Measurements from ENCODE around the gene MAP2K2. TPM values are rescaled to one million over a fixed set of nuclear protein-coding genes. Genes with fewer than 3 reads are reported as not detected.

MAP2K2 gene
- polyA plus RNA-seq, 1 donor from 2014 or later: 95.5 TPM

DNA sequence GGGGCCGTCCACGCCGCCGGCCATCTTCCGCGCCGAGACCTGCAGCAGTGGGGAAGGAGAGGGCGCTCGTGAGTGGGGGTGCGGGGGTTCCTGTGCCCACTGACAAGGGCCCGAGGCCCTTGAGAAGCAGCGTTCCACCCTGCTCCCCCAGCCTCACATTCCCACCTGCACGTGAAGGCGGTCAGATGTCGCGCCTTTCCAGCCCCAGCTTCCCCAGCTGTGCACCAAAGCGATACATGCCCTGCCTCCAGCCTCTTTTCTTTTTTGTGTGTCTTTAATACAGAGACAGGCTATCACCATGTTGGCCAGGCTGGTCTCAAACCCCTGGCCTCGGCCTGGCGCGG is 68.7 kb downstream of the MAP2K2 start:
- no peaks in the 10 kb centered on the region for H4K20me1 ChIP-seq (ENCODE audit: insufficient read depth)
- no peaks in the 10 kb centered on the region for H3K79me2 ChIP-seq (replicated peaks; ENCODE audit: insufficient read depth, low read length)
- no peaks in the 10 kb centered on the region for H3K36me3 ChIP-seq (ENCODE audit: insufficient read depth, low read length)
- no peak overlapping the region for H3K4me2 ChIP-seq (ENCODE audit: low read length)
- H3K9me2 ChIP-seq (ENCODE audit: insufficient read depth, low read length): no peaks in the 10 kb centered on the region
- H3K4me3 ChIP-seq (ENCODE audit: low read length): no peak overlapping the region
- H3F3A ChIP-seq (ENCODE audit: insufficient read depth, low read length, poor library complexity, severe bottlenecking): no peaks in the 10 kb centered on the region
- H2AFZ ChIP-seq (ENCODE audit: low read depth, low read length): no peak overlapping the region
- H3K9ac ChIP-seq (ENCODE audit: low read length): no peak overlapping the region
- TF ChIP-seq POLR2AphosphoS5 (IDR thresholded peaks at IDR 0.05) (no peak), MXI1 (conservative IDR thresholded peaks at IDR 0.05; ENCODE audit: poor library complexity, severe bottlenecking) (no peak), EP300 (conservative IDR thresholded peaks at IDR 0.05; ENCODE audit: poor library complexity, severe bottlenecking) (no peak), SMC3 (conservative IDR thresholded peaks at IDR 0.05; ENCODE audit: poor library complexity) (no peak), EZH2 (IDR thresholded peaks at IDR 0.05; ENCODE audit: borderline replicate concordance, insufficient read depth, low read length, poor library complexity, severe bottlenecking) (no peak), TAF1 (IDR thresholded peaks at IDR 0.05; ENCODE audit: low read depth) (no peak), RAD21 (conservative IDR thresholded peaks at IDR 0.05) (no peak)
- TF ChIP-seq, protein P1, sequence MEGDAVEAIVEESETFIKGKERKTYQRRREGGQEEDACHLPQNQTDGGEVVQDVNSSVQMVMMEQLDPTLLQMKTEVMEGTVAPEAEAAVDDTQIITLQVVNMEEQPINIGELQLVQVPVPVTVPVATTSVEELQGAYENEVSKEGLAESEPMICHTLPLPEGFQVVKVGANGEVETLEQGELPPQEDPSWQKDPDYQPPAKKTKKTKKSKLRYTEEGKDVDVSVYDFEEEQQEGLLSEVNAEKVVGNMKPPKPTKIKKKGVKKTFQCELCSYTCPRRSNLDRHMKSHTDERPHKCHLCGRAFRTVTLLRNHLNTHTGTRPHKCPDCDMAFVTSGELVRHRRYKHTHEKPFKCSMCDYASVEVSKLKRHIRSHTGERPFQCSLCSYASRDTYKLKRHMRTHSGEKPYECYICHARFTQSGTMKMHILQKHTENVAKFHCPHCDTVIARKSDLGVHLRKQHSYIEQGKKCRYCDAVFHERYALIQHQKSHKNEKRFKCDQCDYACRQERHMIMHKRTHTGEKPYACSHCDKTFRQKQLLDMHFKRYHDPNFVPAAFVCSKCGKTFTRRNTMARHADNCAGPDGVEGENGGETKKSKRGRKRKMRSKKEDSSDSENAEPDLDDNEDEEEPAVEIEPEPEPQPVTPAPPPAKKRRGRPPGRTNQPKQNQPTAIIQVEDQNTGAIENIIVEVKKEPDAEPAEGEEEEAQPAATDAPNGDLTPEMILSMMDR (IDR thresholded peaks at IDR 0.05; ENCODE audit: poor library complexity, severe bottlenecking): no peak
- TF ChIP-seq, protein P2, sequence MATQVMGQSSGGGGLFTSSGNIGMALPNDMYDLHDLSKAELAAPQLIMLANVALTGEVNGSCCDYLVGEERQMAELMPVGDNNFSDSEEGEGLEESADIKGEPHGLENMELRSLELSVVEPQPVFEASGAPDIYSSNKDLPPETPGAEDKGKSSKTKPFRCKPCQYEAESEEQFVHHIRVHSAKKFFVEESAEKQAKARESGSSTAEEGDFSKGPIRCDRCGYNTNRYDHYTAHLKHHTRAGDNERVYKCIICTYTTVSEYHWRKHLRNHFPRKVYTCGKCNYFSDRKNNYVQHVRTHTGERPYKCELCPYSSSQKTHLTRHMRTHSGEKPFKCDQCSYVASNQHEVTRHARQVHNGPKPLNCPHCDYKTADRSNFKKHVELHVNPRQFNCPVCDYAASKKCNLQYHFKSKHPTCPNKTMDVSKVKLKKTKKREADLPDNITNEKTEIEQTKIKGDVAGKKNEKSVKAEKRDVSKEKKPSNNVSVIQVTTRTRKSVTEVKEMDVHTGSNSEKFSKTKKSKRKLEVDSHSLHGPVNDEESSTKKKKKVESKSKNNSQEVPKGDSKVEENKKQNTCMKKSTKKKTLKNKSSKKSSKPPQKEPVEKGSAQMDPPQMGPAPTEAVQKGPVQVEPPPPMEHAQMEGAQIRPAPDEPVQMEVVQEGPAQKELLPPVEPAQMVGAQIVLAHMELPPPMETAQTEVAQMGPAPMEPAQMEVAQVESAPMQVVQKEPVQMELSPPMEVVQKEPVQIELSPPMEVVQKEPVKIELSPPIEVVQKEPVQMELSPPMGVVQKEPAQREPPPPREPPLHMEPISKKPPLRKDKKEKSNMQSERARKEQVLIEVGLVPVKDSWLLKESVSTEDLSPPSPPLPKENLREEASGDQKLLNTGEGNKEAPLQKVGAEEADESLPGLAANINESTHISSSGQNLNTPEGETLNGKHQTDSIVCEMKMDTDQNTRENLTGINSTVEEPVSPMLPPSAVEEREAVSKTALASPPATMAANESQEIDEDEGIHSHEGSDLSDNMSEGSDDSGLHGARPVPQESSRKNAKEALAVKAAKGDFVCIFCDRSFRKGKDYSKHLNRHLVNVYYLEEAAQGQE (IDR thresholded peaks at IDR 0.05; ENCODE audit: borderline replicate concordance): no peak
- H3K27ac ChIP-seq (ENCODE audit: low read length): no peak overlapping the region
- H3K9me3 ChIP-seq (ENCODE audit: low read length): no peaks in the 10 kb centered on the region
- no peaks in the 10 kb centered on the region for H3K27me3 ChIP-seq (ENCODE audit: insufficient read depth, low read depth, low read length)

DNA sequence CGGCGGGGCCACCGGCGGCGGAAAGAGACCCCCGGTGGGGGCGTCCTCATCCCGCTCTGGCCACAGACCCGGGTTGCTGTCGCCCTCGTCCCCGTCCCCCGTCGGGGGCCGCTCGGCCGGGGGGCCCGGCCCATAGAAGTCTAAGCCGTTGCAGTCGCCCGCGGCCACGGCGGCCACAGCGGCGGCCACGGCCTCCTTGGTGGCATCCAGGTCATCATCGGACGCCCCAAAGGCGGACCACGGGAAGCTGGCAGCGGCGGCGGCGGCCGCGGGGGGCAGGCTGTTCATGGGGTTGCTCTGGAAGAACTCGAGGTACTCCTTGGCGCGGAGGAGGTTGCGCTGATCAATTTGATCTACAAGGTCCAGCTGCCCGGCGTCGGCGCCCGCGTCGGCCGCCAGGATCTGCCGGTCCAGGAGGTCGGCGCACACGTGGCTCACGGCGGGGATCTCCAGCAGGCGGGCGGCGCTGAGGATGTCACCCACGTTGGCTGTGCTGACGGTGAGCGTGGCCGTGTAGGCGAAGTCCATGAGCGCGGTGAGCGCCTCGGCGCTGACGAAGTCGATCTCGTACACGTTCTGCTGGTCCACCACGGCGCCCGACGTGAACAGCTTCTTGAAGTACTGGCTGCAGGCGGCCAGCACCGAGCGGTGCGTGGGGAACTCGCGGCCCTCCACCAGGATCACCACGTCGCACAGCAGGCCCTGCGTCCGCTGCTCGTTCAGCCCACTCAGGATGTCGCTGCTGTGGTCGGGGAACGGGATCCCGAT is 69.3 kb downstream of the MAP2K2 start:
- H3K4me2 ChIP-seq (ENCODE audit: low read length): no peak overlapping the region
- no peaks in the 10 kb centered on the region for H3K79me2 ChIP-seq (replicated peaks; ENCODE audit: insufficient read depth, low read length)
- no peaks in the 10 kb centered on the region for H3K27me3 ChIP-seq (ENCODE audit: insufficient read depth, low read depth, low read length)
- H3K27ac ChIP-seq (ENCODE audit: low read length): no peak overlapping the region
- H3F3A ChIP-seq (ENCODE audit: insufficient read depth, low read length, poor library complexity, severe bottlenecking): no peaks in the 10 kb centered on the region
- H3K9me2 ChIP-seq (ENCODE audit: insufficient read depth, low read length): no peaks in the 10 kb centered on the region
- no peaks in the 10 kb centered on the region for H4K20me1 ChIP-seq (ENCODE audit: insufficient read depth)
- H3K4me3 ChIP-seq (ENCODE audit: low read length): no peak overlapping the region
- H3K9ac ChIP-seq (ENCODE audit: low read length): no peak overlapping the region
- TF ChIP-seq POLR2AphosphoS5 (IDR thresholded peaks at IDR 0.05) (no peak), TAF1 (IDR thresholded peaks at IDR 0.05; ENCODE audit: low read depth) (no peak), EP300 (conservative IDR thresholded peaks at IDR 0.05; ENCODE audit: poor library complexity, severe bottlenecking) (no peak), SMC3 (conservative IDR thresholded peaks at IDR 0.05; ENCODE audit: poor library complexity) (no peak), RAD21 (conservative IDR thresholded peaks at IDR 0.05) (no peak), EZH2 (IDR thresholded peaks at IDR 0.05; ENCODE audit: borderline replicate concordance, insufficient read depth, low read length, poor library complexity, severe bottlenecking) (no peak), MXI1 (conservative IDR thresholded peaks at IDR 0.05; ENCODE audit: poor library complexity, severe bottlenecking) (no peak)
- TF ChIP-seq, protein P1 (IDR thresholded peaks at IDR 0.05; ENCODE audit: poor library complexity, severe bottlenecking): no peak
- TF ChIP-seq, protein P2 (IDR thresholded peaks at IDR 0.05; ENCODE audit: borderline replicate concordance): no peak
- H3K9me3 ChIP-seq (ENCODE audit: low read length): no peaks in the 10 kb centered on the region
- H3K36me3 ChIP-seq (ENCODE audit: insufficient read depth, low read length): no peaks in the 10 kb centered on the region
- H2AFZ ChIP-seq (ENCODE audit: low read depth, low read length): no peak overlapping the region

Data from neural cell (in vitro differentiated cells).